Right lobe of liver (tissue), 6 donors: ENCODE results near the gene FAM50A. TPM values are rescaled to one million over a fixed set of nuclear protein-coding genes. Genes with fewer than 3 reads are reported as not detected.

Experiments
- ATAC-seq, 4 donors: fragments of 200-7000 bp; cut with Tn5 transposase; one replicate each; pipeline ENCODE4 v1.9.1; 2020; ENCODE audit warnings: mild to moderate bottlenecking in 4 of 4, moderate library complexity in 4 of 4
- DNase-seq, 3 donors: peaks; one replicate each; pipeline ENCODE4 v3.0.0-alpha.2; 2020
- H3K27ac ChIP-seq, 3 donors: fragments of 200-600 bp; one replicate each; pipeline ENCODE4 v1.8.0; 2022
- H3K27me3 ChIP-seq, 2 donors: fragments of 200-600 bp; one replicate each; pipeline ENCODE4 v1.8.0; 2022
- H3K36me3 ChIP-seq, 4 donors: fragments of 200-600 bp; sonication (generic) in 1 of 4; one replicate each; pipeline versions ENCODE4 v1.5.1 to v1.8.0; 2017 to 2022; ENCODE audit warnings: control low read depth in 1 of 4
- H3K4me1 ChIP-seq, 4 donors: fragments of 200-600 bp; sonication (generic) in 1 of 4; one replicate each; pipeline versions ENCODE4 v1.5.1 to v1.8.0; 2017 to 2022; ENCODE audit warnings: control low read depth in 1 of 4
- H3K4me3 ChIP-seq, 3 donors: fragments of 200-600 bp; one replicate each; pipeline ENCODE4 v1.8.0; 2022
- H3K9me3 ChIP-seq, 4 donors: fragments of 200-600 bp; sonication (generic) in 1 of 4; one replicate each; pipeline versions ENCODE4 v1.5.1 to v1.8.0; 2017 to 2022; ENCODE audit warnings: control low read depth in 1 of 4
- POLR2A ChIP-seq: fragments of 450-650 bp; IDR thresholded peaks from one replicate; pipeline ENCODE4 v1.6.1; 2017; ENCODE audit warnings: antibody characterized with exemption, mild to moderate bottlenecking
- WGBS: methylation state at CpG from one replicate; pipeline ENCODE4 v1.1.6; 2018; ENCODE audit warnings: low coverage, low lambda C conversion rate; ENCODE audit not compliant: insufficient coverage; ENCODE audit errors: missing lambda C conversion rate; 5-methylcytosine and 5-hydroxymethylcytosine counted together
- intact Hi-C, 2 donors: fragments of 100-400 bp; cut with DNase I; formaldehyde crosslinking; loops; one replicate each; pipeline versions ENCODE4 v1.11.2 to v1.14.1; 2022
- total RNA-seq, 6 experiments: library from RNA; depleted of rRNA in 2 of 6; stranded (reverse); fragments of >200 nt in 2 of 6; fragmentation: NEBNext Ultra II Directional in 3 of 6; extraction: Animal tissue kit (Norgen Biotek cat#: 25700) in 3 of 6; gene quantifications; one replicate each; pipeline versions ENCODE4 v1.1.0 to v1.2.4, GENCODE V29; 2016 to 2023
- TF ChIP-seq, protein P1 (sequence below), 4 donors: fragments of 200-600 bp in 3 of 4; fragments of 450-650 bp in 1 of 4; IDR thresholded peaks; one replicate each; pipeline versions ENCODE4 v1.5.1 to v1.8.0; 2016 to 2022; ENCODE audit warnings: antibody characterized with exemption in 4 of 4, mild to moderate bottlenecking in 2 of 4
- donor health status: DM: no; HTN: yes; CAD: no.
- donor health status: DM: no; HTN: no; CAD: no.
- donor health status: DM: no; HTN: no; CAD: no.
- donor health status: DM: no; HTN: yes; CAD: no.
- donor health status: DM: no; HTN: yes; CAD: no.

The FAM50A gene
- total RNA-seq, 6 experiments from 2014 or later = 19.2 to 36.8 (median 21.9) TPM

DNA sequence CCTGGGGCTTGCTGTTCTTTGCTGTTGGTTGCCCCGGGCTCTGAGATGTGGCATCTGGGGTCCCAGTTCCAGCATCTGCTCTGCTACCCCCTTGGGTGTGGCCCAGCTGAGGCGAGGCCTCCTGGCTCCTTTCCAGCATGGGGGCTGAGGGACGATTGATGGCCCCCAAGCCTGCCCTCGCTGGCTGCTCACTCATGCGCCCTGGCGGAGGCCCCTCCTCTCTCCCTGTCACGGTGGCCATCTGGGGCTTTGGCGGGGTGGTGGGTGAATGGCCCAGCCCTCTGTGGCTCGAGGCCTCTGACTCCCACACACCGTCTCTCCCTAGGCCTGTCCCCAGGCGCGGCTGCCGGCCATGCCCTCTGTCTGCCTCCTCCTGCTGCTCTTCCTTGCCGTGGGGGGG is 15.9 kb downstream of the FAM50A start:
- ATAC-seq (no peak), DNase-seq (no peak)
- WGBS = no CpG with 5 or more reads among the region's 14 CpGs
- TF ChIP-seq, protein P1, sequence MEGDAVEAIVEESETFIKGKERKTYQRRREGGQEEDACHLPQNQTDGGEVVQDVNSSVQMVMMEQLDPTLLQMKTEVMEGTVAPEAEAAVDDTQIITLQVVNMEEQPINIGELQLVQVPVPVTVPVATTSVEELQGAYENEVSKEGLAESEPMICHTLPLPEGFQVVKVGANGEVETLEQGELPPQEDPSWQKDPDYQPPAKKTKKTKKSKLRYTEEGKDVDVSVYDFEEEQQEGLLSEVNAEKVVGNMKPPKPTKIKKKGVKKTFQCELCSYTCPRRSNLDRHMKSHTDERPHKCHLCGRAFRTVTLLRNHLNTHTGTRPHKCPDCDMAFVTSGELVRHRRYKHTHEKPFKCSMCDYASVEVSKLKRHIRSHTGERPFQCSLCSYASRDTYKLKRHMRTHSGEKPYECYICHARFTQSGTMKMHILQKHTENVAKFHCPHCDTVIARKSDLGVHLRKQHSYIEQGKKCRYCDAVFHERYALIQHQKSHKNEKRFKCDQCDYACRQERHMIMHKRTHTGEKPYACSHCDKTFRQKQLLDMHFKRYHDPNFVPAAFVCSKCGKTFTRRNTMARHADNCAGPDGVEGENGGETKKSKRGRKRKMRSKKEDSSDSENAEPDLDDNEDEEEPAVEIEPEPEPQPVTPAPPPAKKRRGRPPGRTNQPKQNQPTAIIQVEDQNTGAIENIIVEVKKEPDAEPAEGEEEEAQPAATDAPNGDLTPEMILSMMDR (IDR thresholded peaks at IDR 0.05) = no peak
- TF ChIP-seq POLR2A = no peak
- intact Hi-C loops = no loop called here
- no peaks in the 10 kb centered on the region for H3K9me3 ChIP-seq
- no peak overlapping the region for H3K4me3 ChIP-seq
- no peaks in the 10 kb centered on the region for H3K36me3 ChIP-seq
- no peak overlapping the region for H3K27ac ChIP-seq
- H3K27me3 ChIP-seq = no peaks in the 10 kb centered on the region
- no peaks in the 10 kb centered on the region for H3K4me1 ChIP-seq

DNA sequence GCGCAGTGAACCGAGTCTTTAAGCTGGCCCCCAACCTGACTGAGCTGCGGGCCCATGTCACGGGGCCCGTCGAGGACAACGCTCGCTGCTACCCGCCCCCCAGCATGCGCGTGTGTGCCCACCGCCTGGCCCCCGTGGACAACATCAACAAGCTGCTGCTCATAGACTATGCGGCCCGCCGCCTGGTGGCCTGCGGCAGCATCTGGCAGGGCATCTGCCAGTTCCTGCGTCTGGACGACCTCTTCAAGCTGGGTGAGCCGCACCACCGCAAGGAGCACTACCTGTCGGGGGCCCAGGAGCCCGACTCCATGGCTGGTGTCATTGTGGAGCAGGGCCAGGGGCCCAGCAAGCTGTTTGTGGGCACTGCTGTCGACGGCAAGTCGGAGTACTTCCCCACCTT is 16.4 kb downstream of the FAM50A start:
- Histone ChIP-seq H3K4me3 (no peak overlapping the region), H3K4me1 (no peaks in the 10 kb centered on the region), H3K36me3 (no peaks in the 10 kb centered on the region), H3K9me3 (no peaks in the 10 kb centered on the region), H3K27ac (no peak overlapping the region), H3K27me3 (no peaks in the 10 kb centered on the region)
- intact Hi-C loops = no loop called here
- TF ChIP-seq POLR2A = no peak
- TF ChIP-seq, protein P1 (IDR thresholded peaks at IDR 0.05) = no peak
- no peak for ATAC-seq
- no peak for DNase-seq
- 97% methylated on average over 11 of the region's 26 CpGs for WGBS

DNA sequence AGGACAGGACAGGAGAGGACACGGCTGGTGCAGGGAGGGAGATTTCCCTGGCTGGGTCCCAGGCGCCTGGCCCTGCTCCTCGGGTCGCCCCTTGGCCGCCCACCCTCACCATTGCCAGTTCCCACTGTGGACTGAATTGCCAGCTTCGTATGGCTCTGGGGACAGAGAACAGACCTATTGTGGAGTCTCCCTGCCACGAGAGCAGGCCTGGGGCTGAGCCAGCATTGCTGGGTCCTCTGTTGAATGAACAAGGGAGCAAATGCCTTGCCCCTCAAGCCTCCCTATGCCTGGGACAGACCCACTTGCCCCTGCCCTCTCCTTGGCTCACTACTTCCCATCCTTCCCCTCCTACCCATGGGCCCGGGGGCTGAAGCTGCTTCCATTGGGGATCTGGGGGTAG is 18.5 kb downstream of the FAM50A start:
- 40% methylated on average over 1 of the region's 8 CpGs for WGBS
- Histone ChIP-seq H3K4me3 (no peak overlapping the region), H3K27ac (no peak overlapping the region)

DNA sequence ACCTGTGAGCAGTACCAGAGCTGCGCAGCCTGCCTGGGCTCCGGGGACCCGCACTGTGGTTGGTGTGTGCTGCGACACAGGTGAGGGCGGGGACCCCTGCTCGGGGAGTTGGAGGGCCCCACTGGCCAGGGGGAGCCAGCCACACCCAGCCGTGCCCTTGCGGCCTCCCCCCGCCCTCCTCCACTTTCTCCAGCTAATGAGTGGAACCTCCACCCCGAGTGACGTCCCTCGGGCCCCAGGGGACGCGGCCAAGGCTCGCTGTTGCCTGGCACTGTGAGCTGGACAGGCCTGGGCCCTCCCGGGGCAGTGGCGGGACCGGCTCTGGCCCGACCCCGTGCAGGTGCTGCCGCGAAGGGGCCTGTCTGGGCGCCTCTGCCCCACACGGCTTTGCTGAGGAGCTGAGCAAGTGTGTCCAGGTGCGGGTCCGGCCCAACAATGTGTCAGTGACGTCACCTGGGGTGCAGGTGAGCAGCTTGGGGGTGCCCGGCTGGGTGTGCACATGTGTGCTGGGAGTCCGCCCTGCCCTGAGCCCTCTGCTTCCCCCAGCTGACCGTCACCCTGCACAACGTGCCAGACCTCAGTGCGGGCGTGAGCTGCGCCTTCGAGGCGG is 19.8 kb downstream of the FAM50A start:
- H3K36me3 ChIP-seq = no peaks in the 10 kb centered on the region
- 85% methylated on average over 4 of the region's 36 CpGs for WGBS

More for the DNA sequence above, 18.5 kb downstream of the FAM50A start:
- Histone ChIP-seq H3K27me3 (no peaks in the 10 kb centered on the region), H3K9me3 (no peaks in the 10 kb centered on the region), H3K36me3 (no peaks in the 10 kb centered on the region), H3K4me1 (no peaks in the 10 kb centered on the region)
- ATAC-seq (no peak), DNase-seq (no peak)
- intact Hi-C loops = no loop called here
- no peak for TF ChIP-seq POLR2A

DNA sequence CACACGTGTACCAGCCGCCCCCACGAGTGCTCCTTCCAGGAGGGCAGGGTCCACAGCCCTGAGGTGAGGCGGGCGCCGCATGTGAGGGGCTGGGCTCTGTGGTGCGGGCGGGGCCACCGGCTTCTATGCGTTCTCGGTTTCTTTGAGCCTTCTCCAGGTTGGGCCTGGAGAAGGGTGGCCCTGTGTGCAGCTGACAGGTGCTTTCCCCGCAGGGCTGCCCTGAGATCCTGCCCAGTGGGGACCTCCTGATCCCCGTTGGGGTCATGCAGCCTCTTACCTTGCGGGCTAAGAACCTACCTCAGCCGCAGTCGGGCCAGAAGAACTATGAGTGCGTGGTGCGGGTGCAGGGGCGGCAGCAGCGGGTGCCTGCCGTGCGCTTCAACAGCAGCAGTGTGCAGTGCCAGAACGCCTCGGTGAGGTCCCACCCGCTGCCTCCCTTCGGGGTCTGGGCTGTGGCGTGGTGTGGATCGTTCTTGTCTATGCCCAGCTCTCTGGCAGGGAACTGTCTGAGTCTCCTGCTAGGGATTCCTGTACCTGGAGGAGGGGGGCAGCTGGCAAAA is 20.9 kb downstream of the FAM50A start:
- Histone ChIP-seq H3K27me3 (no peaks in the 10 kb centered on the region), H3K4me1 (no peaks in the 10 kb centered on the region), H3K9me3 (no peaks in the 10 kb centered on the region), H3K36me3 (no peaks in the 10 kb centered on the region), H3K27ac (no peak overlapping the region), H3K4me3 (no peak overlapping the region)
- ATAC-seq = no peak
- intact Hi-C loops = no loop called here
- TF ChIP-seq POLR2A = no peak
- TF ChIP-seq, protein P1 (IDR thresholded peaks at IDR 0.05) = no peak
- DNase-seq = no peak
- WGBS = 90% methylated on average over 2 of the region's 28 CpGs

More for the DNA sequence above, 19.8 kb downstream of the FAM50A start:
- Histone ChIP-seq H3K27ac (no peak overlapping the region), H3K9me3 (no peaks in the 10 kb centered on the region), H3K4me1 (no peaks in the 10 kb centered on the region), H3K4me3 (no peak overlapping the region), H3K27me3 (no peaks in the 10 kb centered on the region)
- ATAC-seq = no peak
- DNase-seq = no peak
- intact Hi-C loops = no loop called here
- TF ChIP-seq, protein P1 (IDR thresholded peaks at IDR 0.05) = no peak
- no peak for TF ChIP-seq POLR2A
